ENCODE results near the gene GPR107. TPM values are rescaled to one million over a fixed set of nuclear protein-coding genes. Genes with fewer than 3 reads are reported as not detected.
A peak's percentile ranks its signal among the peaks of the same experiment; 100 is the strongest.
"Not testable (repeated sequence)": the region's sequence is repeated elsewhere in the genome, so short reads cannot be mapped to it uniquely, and the experiment has no call there.

GPR107 gene
- total RNA-seq = 42.4 TPM

DNA sequence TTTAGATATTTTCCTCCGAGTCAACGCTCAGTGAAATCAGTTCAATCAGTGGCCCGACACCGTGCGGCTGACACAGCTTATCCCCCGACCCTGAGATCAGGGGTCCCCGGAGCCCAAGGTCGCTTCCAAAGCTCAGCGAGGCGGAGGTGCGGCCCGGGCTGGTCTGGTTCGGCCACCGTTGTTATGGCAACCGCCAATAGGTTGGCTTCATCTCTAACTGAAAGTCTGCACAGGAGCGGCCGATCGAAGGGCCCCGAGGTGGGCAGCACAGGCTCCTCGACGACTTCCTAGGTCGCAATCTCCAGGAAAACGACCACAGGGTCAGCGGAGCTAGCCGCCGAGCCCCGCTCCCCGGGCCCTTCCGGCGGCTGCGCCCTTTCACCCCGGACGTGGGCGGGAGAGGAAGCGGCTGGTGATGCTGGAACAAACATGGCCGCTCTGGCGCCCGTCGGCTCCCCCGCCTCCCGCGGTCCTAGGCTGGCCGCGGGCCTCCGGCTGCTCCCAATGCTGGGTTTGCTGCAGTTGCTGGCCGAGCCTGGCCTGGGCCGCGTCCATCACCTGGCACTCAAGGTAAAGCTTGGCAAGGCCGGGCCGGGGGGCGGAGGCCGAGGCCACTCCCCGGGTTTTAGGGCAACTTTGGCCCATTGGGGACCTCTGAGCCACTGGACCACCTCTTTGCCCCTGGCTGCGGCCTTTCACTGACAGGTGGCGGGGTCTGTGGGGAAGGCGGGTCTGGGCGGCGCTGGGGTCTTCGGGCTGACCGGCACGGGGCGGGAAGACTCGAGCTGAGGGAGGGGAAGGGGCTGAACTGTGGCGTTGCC, at the start of gene GPR107:
TSS of gene GPR107 (plus strand) at position 403 of the 821 bp plus-strand sequence. CDS start at position 430, 27 bp downstream.
- intact Hi-C loops (cut with DNase I) = loop anchor here (10.0 kb wide), 1 partner anchor 169 kb away; no protein-coding TSS in a partner anchor
- DNase-seq (ENCODE audit: low spot score) (peak; percentile 89), ATAC-seq (peak; percentile 98)

DNA sequence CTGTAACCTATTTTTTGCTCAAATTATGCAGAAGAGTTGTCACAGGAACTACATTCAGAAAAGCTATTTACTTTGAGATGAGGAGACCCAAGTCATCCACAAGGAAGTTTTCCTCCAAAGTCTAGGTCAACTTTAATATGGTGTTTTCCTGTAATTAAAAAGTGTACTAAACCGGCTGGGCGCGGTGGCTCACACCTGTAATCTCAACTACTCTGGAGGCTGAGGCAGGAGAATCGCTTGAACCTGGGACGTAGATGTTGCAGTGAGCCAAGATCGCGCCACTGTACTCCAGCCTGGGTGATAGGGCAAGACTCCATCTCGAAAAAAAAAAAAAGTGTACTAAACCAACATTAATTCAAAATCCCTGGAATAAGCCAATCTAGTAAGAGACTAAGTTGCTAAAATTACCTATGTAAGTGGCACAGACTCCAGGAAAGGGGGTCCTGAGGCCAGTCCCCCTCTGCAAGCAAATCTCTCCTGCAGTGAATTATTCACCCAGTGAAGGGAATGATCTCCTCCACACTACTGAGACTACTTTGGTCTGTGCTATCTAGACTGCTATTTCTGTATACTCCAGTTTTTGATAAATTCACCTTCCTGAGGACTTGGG, 49.7 kb upstream of the GPR107 start:
- ATAC-seq (no peak), DNase-seq (ENCODE audit: low spot score) (no peak)
- intact Hi-C loops (cut with DNase I) = no loop called here

DNA sequence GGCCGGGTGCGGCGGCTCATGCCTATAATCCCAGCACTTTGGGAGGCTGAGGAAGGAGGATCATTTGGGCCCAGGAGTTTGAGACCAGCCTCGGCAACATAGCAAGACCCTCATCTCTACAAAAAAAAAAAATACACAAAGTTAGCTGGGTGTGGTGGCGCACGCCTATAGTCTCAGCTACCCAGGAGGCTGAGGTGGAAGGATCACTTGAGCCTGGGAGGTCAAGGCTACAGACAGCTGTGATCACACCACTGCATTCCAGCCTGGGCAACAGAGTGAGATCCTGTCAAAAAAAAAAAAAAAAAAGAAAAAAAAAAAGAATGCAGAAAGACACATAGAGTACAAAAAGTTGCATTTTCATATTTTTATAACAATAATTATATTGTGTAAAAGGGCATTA, 46.8 kb upstream of the GPR107 start:
- DNase-seq (ENCODE audit: low spot score); intact Hi-C loops (cut with DNase I): not testable (repeated sequence)
- ATAC-seq = peak; percentile 43

GRCh38 chr9:130008538-130008937, 45.2 kb upstream of the GPR107 start:
- DNase-seq (ENCODE audit: low spot score) = no peak
- no peak for ATAC-seq
- intact Hi-C loops (cut with DNase I) = no loop called here

DNA sequence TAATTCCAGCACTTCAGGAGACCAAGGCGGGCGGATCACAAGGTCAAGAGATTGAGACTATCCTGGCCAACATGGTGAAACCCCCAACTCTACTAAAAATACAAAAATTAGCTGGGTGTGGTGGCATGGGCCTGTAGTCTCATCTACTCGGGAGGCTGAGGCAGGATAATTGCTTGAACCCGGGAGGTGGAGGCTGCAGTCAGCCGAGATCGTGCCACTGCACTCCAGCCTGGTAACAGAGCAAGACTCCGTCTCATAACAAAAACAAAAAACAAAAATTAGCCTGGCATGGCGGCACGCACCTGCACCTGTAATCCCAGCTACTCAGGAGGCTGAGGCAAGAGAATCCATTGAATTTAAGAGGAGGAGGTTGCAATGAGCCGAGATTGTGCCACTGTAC, 44.2 kb upstream of the GPR107 start:
- DNase-seq (ENCODE audit: low spot score); ATAC-seq; intact Hi-C loops (cut with DNase I): not testable (repeated sequence)

- DNase-seq (ENCODE audit: low spot score) = no peak
- intact Hi-C loops (cut with DNase I) = no loop called here
- ATAC-seq = peak; percentile 30
Observed at GRCh38 chr9:130010151-130010988, 43.3 kb upstream of the GPR107 start.

DNA sequence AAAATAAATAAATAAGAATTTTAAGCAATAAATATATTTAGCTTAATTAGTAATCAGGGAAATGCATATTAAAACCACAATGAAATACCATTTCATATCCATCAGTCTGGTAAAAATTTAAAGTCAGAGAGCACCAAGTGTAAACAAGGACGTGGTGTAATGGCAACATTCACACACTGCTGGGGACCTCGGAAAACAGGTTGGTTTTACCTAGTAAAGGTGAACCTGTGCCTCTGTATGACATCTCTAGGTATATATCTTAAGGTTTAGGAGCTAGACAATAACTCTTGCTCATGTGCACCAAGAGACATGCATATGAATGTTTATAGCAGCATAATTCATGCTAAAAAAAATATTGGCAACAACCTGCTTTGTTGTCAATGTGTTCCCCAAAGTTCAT, 40.4 kb upstream of the GPR107 start:
- ATAC-seq (no peak), DNase-seq (ENCODE audit: low spot score) (no peak)
- intact Hi-C loops (cut with DNase I) = no loop called here

- intact Hi-C loops (cut with DNase I) = no loop called here
- DNase-seq (ENCODE audit: low spot score) (no peak), ATAC-seq (no peak)
Observed at GRCh38 chr9:130015353-130016019, 38.2 kb upstream of the GPR107 start.

GRCh38 chr9:130017076-130017475, 36.6 kb upstream of the GPR107 start:
- DNase-seq (ENCODE audit: low spot score) = no peak
- intact Hi-C loops (cut with DNase I) = no loop called here
- ATAC-seq = no peak

GRCh38 chr9:130017510-130017909, 36.2 kb upstream of the GPR107 start:
- DNase-seq (ENCODE audit: low spot score); ATAC-seq; intact Hi-C loops (cut with DNase I): not testable (repeated sequence)

- DNase-seq (ENCODE audit: low spot score) (no peak), ATAC-seq (no peak)
- intact Hi-C loops (cut with DNase I) = no loop called here
Observed at GRCh38 chr9:130018265-130018664, 35.4 kb upstream of the GPR107 start.

- DNase-seq (ENCODE audit: low spot score) (no peak), ATAC-seq (no peak)
- intact Hi-C loops (cut with DNase I) = no loop called here
Observed at GRCh38 chr9:130020618-130021017, 33.1 kb upstream of the GPR107 start.

DNA sequence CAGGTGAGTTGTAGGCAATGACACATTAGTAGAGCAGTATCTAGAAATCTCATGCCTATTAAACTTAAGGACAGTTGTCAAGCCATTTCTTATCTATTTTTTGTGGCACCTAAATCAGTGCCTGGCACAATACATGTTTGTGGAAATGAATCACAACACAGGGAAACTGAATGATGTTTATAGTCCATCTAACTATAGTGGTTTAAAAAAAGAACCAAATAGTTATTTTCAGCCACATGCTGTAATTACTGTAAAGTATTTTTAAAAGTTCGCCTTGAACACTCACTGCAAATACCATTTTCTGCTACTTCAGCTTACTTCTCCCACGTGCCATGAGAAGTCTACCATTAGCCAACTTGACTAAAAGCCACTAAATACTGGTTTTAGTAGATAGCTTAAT, 32.6 kb upstream of the GPR107 start:
- ATAC-seq (no peak), DNase-seq (ENCODE audit: low spot score) (no peak)

GRCh38 chr9:130021842-130022241, 31.9 kb upstream of the GPR107 start:
- DNase-seq (ENCODE audit: low spot score); intact Hi-C loops (cut with DNase I); ATAC-seq: not testable (repeated sequence)

More for the DNA sequence above, 32.6 kb upstream of the GPR107 start:
- intact Hi-C loops (cut with DNase I) = no loop called here

GRCh38 chr9:130022566-130023143, 31.1 kb upstream of the GPR107 start:
- ATAC-seq = no peak
- no peak for DNase-seq (ENCODE audit: low spot score)
- intact Hi-C loops (cut with DNase I) = no loop called here

- DNase-seq (ENCODE audit: low spot score) (no peak), ATAC-seq (peak; percentile 73)
- intact Hi-C loops (cut with DNase I) = no loop called here
Observed at GRCh38 chr9:130023144-130023787, 30.4 kb upstream of the GPR107 start.

DNA sequence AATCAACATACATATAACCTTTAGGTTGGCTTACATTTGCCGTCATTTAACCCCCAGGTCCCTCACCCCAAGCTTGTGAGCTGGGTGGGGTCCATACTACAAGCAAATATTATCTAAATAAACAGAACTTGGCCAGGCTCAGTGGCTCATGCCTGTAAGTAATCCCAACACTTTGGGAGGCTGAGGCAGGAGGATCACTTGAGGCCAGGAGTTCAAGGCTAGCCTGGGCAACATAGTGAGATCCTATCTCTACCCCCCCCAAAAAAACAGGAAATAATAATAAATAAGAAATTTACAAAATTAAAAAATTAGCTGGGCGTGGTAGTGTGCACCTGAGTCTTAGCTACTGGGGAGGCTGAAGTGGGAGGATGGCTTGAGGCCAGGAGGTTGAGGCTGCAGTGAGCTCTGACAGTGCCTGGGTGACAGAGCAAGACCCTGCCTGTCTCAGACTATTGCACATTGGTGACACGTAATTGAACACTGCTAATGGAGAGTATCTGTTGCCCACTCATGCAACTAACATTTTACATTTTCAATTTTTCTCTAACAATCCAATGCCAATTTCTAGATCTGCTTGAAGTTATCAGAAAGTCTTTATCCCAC, 29.6 kb upstream of the GPR107 start:
- ATAC-seq (no peak), DNase-seq (ENCODE audit: low spot score) (no peak)
- intact Hi-C loops (cut with DNase I) = no loop called here

GRCh38 chr9:130024597-130024994, 29.1 kb upstream of the GPR107 start:
- no peak for ATAC-seq
- no peak for DNase-seq (ENCODE audit: low spot score)
- intact Hi-C loops (cut with DNase I) = no loop called here

All from sciatic nerve (tissue), 2 donors.